ENCODE measurements around the gene DACH1.

The DACH1 gene

GRCh38 chr13:71546881-71547280 lies 320.1 kb downstream of the DACH1 start:
- no peaks in the 10 kb centered on the region for H3K4me1 ChIP-seq (ENCODE audit: insufficient read depth, low read length)
- no peaks in the 10 kb centered on the region for H3K36me3 ChIP-seq (ENCODE audit: insufficient read depth, low read length)
- no peak overlapping the region for H3K9ac ChIP-seq (ENCODE audit: low read length)
- H3K27me3 ChIP-seq (ENCODE audit: control insufficient read depth in 1 of 2, insufficient read depth in 2 of 2, low read length in 2 of 2) = no peaks in the 10 kb centered on the region
- H3K9me3 ChIP-seq (ENCODE audit: low read length) = no peaks in the 10 kb centered on the region
- H3K27ac ChIP-seq (ENCODE audit: low read depth, low read length) = no peak overlapping the region
- H3K4me3 ChIP-seq (ENCODE audit: low read depth in 1 of 2, low read length in 2 of 2) = no peak overlapping the region

GRCh38 chr13:71540098-71540497 lies 326.9 kb downstream of the DACH1 start:
- H3K4me1 ChIP-seq (ENCODE audit: insufficient read depth, low read length) = no peaks in the 10 kb centered on the region
- no peak overlapping the region for H3K27ac ChIP-seq (ENCODE audit: low read depth, low read length)
- H3K9me3 ChIP-seq (ENCODE audit: low read length) = no peaks in the 10 kb centered on the region
- no peaks in the 10 kb centered on the region for H3K36me3 ChIP-seq (ENCODE audit: insufficient read depth, low read length)
- H3K27me3 ChIP-seq (ENCODE audit: control insufficient read depth in 1 of 2, insufficient read depth in 2 of 2, low read length in 2 of 2) = no peaks in the 10 kb centered on the region
- H3K9ac ChIP-seq (ENCODE audit: low read length) = no peak overlapping the region
- no peak overlapping the region for H3K4me3 ChIP-seq (ENCODE audit: low read depth in 1 of 2, low read length in 2 of 2)

- no peaks in the 10 kb centered on the region for H3K36me3 ChIP-seq (ENCODE audit: insufficient read depth, low read length)
- no peak overlapping the region for H3K27ac ChIP-seq (ENCODE audit: low read depth, low read length)
- H3K9ac ChIP-seq (ENCODE audit: low read length) = no peak overlapping the region
- no peaks in the 10 kb centered on the region for H3K9me3 ChIP-seq (ENCODE audit: low read length)
- no peak overlapping the region for H3K4me3 ChIP-seq (ENCODE audit: low read depth in 1 of 2, low read length in 2 of 2)
- no peaks in the 10 kb centered on the region for H3K27me3 ChIP-seq (ENCODE audit: control insufficient read depth in 1 of 2, insufficient read depth in 2 of 2, low read length in 2 of 2)
- no peaks in the 10 kb centered on the region for H3K4me1 ChIP-seq (ENCODE audit: insufficient read depth, low read length)
These were observed 330.8 kb downstream of the DACH1 start for GRCh38 chr13:71536201-71536600.

GRCh38 chr13:71524613-71525304 lies 342.2 kb downstream of the DACH1 start:
- Histone ChIP-seq H3K4me3 (ENCODE audit: low read depth in 1 of 2, low read length in 2 of 2) (no peak overlapping the region), H3K27ac (ENCODE audit: low read depth, low read length) (no peak overlapping the region), H3K9ac (ENCODE audit: low read length) (no peak overlapping the region)

GRCh38 chr13:71524245-71524612 lies 342.8 kb downstream of the DACH1 start:
- Histone ChIP-seq H3K27ac (ENCODE audit: low read depth, low read length) (no peak overlapping the region), H3K27me3 (ENCODE audit: control insufficient read depth in 1 of 2, insufficient read depth in 2 of 2, low read length in 2 of 2) (no peaks in the 10 kb centered on the region), H3K4me1 (ENCODE audit: insufficient read depth, low read length) (no peaks in the 10 kb centered on the region), H3K9me3 (ENCODE audit: low read length) (no peaks in the 10 kb centered on the region), H3K36me3 (ENCODE audit: insufficient read depth, low read length) (no peaks in the 10 kb centered on the region), H3K4me3 (ENCODE audit: low read depth in 1 of 2, low read length in 2 of 2) (no peak overlapping the region), H3K9ac (ENCODE audit: low read length) (no peak overlapping the region)

More at GRCh38 chr13:71524613-71525304, 342.2 kb downstream of the DACH1 start:
- Histone ChIP-seq H3K36me3 (ENCODE audit: insufficient read depth, low read length) (no peaks in the 10 kb centered on the region), H3K4me1 (ENCODE audit: insufficient read depth, low read length) (no peaks in the 10 kb centered on the region), H3K9me3 (ENCODE audit: low read length) (no peaks in the 10 kb centered on the region), H3K27me3 (ENCODE audit: control insufficient read depth in 1 of 2, insufficient read depth in 2 of 2, low read length in 2 of 2) (no peaks in the 10 kb centered on the region)

DNA sequence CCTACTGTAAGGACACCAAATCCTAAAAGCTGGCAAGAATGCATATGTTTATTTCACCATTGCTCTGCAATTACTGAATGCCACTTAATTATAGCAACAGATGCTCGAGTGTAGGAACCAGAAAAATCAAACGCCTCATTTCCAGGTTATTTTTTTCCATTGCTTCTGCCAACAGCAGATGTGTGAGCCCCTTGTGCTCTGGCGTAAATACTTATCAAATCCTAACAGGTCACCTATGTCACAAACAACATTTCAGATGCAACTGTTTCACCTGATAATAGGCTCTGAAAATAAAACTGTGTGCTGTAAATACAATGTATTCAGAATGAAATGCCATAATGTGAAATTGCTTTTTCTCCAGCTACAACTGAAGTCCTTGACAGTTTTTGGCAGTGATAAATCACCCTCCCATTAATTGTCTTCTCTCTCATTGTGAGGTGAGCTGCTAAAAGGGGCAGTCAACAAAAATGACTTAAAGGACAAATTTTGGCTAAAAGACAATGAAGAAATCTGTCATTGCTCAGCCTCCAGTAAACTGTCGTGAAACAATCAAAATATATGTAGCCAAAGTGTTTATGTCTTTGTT lies 344.0 kb downstream of the DACH1 start:
- Histone ChIP-seq H3K9ac (ENCODE audit: low read length) (no peak overlapping the region), H3K27ac (ENCODE audit: low read depth, low read length) (no peak overlapping the region), H3K4me1 (ENCODE audit: insufficient read depth, low read length) (no peaks in the 10 kb centered on the region), H3K36me3 (ENCODE audit: insufficient read depth, low read length) (no peaks in the 10 kb centered on the region), H3K27me3 (ENCODE audit: control insufficient read depth in 1 of 2, insufficient read depth in 2 of 2, low read length in 2 of 2) (no peaks in the 10 kb centered on the region), H3K4me3 (ENCODE audit: low read depth in 1 of 2, low read length in 2 of 2) (no peak overlapping the region), H3K9me3 (ENCODE audit: low read length) (no peaks in the 10 kb centered on the region)

DNA sequence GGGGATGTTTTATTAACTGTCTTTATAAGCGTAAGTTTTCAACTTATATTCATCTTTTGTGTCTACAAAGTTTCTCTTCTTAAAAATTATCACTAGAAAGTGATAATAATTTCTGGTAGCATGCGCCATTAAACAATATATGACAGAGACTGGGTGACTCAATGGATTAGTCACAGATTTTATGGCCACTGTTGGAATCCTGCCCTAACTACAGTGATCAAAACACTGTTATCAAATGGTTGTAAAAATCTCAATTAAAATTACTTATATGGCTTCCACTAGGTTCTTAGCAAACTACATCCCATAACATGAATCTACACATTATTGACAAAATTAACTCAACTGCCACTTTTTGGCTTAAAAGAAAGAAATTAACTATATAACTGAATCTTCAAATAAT lies 350.0 kb downstream of the DACH1 start:
- H3K4me3 ChIP-seq (ENCODE audit: low read depth in 1 of 2, low read length in 2 of 2) = no peak overlapping the region
- H3K4me1 ChIP-seq (ENCODE audit: insufficient read depth, low read length) = no peaks in the 10 kb centered on the region
- H3K9me3 ChIP-seq (ENCODE audit: low read length) = no peaks in the 10 kb centered on the region
- H3K9ac ChIP-seq (ENCODE audit: low read length) = no peak overlapping the region
- no peaks in the 10 kb centered on the region for H3K27me3 ChIP-seq (ENCODE audit: control insufficient read depth in 1 of 2, insufficient read depth in 2 of 2, low read length in 2 of 2)
- H3K36me3 ChIP-seq (ENCODE audit: insufficient read depth, low read length) = no peaks in the 10 kb centered on the region
- H3K27ac ChIP-seq (ENCODE audit: low read depth, low read length) = no peak overlapping the region

- H3K27me3 ChIP-seq (ENCODE audit: control insufficient read depth in 1 of 2, insufficient read depth in 2 of 2, low read length in 2 of 2) = no peaks in the 10 kb centered on the region
- H3K36me3 ChIP-seq (ENCODE audit: insufficient read depth, low read length) = no peaks in the 10 kb centered on the region
- no peaks in the 10 kb centered on the region for H3K9me3 ChIP-seq (ENCODE audit: low read length)
- H3K4me3 ChIP-seq (ENCODE audit: low read depth in 1 of 2, low read length in 2 of 2) = no peak overlapping the region
- H3K9ac ChIP-seq (ENCODE audit: low read length) = no peak overlapping the region
- H3K4me1 ChIP-seq (ENCODE audit: insufficient read depth, low read length) = no peaks in the 10 kb centered on the region
- no peak overlapping the region for H3K27ac ChIP-seq (ENCODE audit: low read depth, low read length)
These were observed 350.5 kb downstream of the DACH1 start for GRCh38 chr13:71516521-71516920.

DNA sequence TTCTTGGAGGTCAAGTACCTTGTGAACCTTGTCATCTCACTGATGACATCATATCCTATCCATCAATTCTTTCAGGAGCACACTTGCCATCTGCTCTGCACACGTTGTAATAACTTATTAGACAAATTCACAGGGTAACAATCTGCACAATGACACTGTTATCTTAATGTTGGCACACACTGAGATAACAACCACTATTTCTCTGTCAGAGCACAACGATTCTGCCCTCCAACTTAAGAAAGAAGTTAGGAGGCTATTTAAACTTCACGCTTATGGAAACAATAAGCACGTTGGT lies 351.3 kb downstream of the DACH1 start:
- Histone ChIP-seq H3K4me3 (ENCODE audit: low read depth in 1 of 2, low read length in 2 of 2) (no peak overlapping the region), H3K27me3 (ENCODE audit: control insufficient read depth in 1 of 2, insufficient read depth in 2 of 2, low read length in 2 of 2) (no peaks in the 10 kb centered on the region), H3K4me1 (ENCODE audit: insufficient read depth, low read length) (no peaks in the 10 kb centered on the region), H3K9ac (ENCODE audit: low read length) (no peak overlapping the region), H3K27ac (ENCODE audit: low read depth, low read length) (no peak overlapping the region), H3K9me3 (ENCODE audit: low read length) (no peaks in the 10 kb centered on the region), H3K36me3 (ENCODE audit: insufficient read depth, low read length) (no peaks in the 10 kb centered on the region)

DNA sequence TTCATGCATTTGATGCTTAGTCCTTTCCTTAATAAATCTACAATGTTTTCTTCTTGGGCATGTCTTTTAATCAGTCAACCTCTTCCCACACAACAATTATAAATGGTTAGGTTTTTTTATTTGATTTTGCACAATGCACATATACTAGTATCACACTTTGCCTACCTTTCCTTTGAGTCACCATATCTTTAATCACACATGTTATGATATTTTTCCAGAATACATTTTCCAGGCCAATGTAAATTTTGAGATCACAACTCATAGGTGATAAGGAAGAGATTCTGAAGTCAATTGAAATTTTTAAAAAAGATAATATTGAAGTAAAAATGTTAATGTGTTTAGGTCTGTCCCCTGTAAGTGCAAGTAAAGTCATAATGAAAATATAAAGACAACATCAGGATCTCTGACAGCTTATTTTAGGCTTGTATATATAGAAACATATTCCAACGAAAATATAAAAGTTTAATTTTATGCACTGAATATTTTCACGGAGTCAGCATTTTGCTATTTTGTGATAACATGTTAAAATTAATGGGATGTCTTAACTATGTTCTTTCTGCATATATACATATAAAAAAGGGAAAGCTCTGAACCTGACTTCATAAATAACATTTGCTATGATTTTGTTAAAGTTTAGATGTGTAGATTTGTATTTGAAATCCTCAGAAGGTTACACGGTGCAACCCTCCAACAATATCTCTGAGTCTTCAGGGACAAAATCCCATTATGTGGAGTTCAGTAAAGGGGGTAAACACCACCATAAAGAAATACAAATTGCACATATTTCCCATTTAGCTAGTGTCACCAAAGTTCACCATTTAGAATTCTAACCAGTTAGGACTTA lies 351.9 kb downstream of the DACH1 start:
- Histone ChIP-seq H3K27ac (ENCODE audit: low read depth, low read length) (no peak overlapping the region), H3K9me3 (ENCODE audit: low read length) (no peaks in the 10 kb centered on the region), H3K27me3 (ENCODE audit: control insufficient read depth in 1 of 2, insufficient read depth in 2 of 2, low read length in 2 of 2) (no peaks in the 10 kb centered on the region), H3K36me3 (ENCODE audit: insufficient read depth, low read length) (no peaks in the 10 kb centered on the region), H3K4me3 (ENCODE audit: low read depth in 1 of 2, low read length in 2 of 2) (no peak overlapping the region), H3K9ac (ENCODE audit: low read length) (no peak overlapping the region), H3K4me1 (ENCODE audit: insufficient read depth, low read length) (no peaks in the 10 kb centered on the region)

GRCh38 chr13:71513411-71514033 lies 353.5 kb downstream of the DACH1 start:
- Histone ChIP-seq H3K9me3 (ENCODE audit: low read length) (no peaks in the 10 kb centered on the region), H3K27ac (ENCODE audit: low read depth, low read length) (no peak overlapping the region), H3K36me3 (ENCODE audit: insufficient read depth, low read length) (no peaks in the 10 kb centered on the region), H3K4me3 (ENCODE audit: low read depth in 1 of 2, low read length in 2 of 2) (no peak overlapping the region), H3K27me3 (ENCODE audit: control insufficient read depth in 1 of 2, insufficient read depth in 2 of 2, low read length in 2 of 2) (no peaks in the 10 kb centered on the region), H3K9ac (ENCODE audit: low read length) (no peak overlapping the region), H3K4me1 (ENCODE audit: insufficient read depth, low read length) (no peaks in the 10 kb centered on the region)

Data from muscle layer of colon (tissue), 2 donors.